Activated CD8-positive, alpha-beta memory T cell treated with anti-CD3 and anti-CD28 coated beads, Interleukin-2, amount 10 ng/mL, durations not matched to agents 7 days and 5 days (primary cell): ENCODE results near the gene RPS23. TPM values are rescaled to one million over a fixed set of nuclear protein-coding genes. Genes with fewer than 3 reads are reported as not detected.

Source experiments
- ATAC-seq: fragments of 150-1000 bp; cut with Tn5 transposase; one replicate; pipeline ENCODE4 v1.10.0; 2021; ENCODE audit warnings: moderate library complexity
- CTCF ChIA-PET: fragments of 350-600 bp; sonication (Branson Sonifier 250); formaldehyde crosslinking; loops from one replicate; lab custom pipeline; 2021; ENCODE audit warnings: antibody characterized with exemption; lab: Charles Lee
- DNase-seq: peaks from one replicate; pipeline ENCODE4 v3.0.0-alpha.2; 2020
- H3K27ac Mint-ChIP-seq: one replicate; pipeline ENCODE4 v1.8.0; 2021; ENCODE audit warnings: mild to moderate bottlenecking, mixed read lengths
- H3K27me3 Mint-ChIP-seq: one replicate; pipeline ENCODE4 v1.8.0; 2021; ENCODE audit warnings: mixed read lengths
- H3K36me3 Mint-ChIP-seq: one replicate; pipeline ENCODE4 v1.8.0; 2021; ENCODE audit warnings: mild to moderate bottlenecking, mixed read lengths
- H3K4me1 Mint-ChIP-seq: one replicate; pipeline ENCODE4 v1.8.0; 2021; ENCODE audit warnings: mixed read lengths
- H3K4me3 Mint-ChIP-seq: one replicate; pipeline ENCODE4 v1.8.0; 2021; ENCODE audit warnings: mild to moderate bottlenecking, moderate library complexity, mixed read lengths
- H3K9me3 Mint-ChIP-seq: one replicate; pipeline ENCODE4 v1.8.0; 2022; ENCODE audit warnings: low read depth, mixed read lengths
- total RNA-seq, 2 experiments: library from RNA; stranded (reverse); gene quantifications; one replicate each; pipeline ENCODE4 v1.2.3, GENCODE V29; 2021

Gene RPS23
- total RNA-seq, 2 experiments from 2014 or later = 1,489 to 1,768 TPM

DNA sequence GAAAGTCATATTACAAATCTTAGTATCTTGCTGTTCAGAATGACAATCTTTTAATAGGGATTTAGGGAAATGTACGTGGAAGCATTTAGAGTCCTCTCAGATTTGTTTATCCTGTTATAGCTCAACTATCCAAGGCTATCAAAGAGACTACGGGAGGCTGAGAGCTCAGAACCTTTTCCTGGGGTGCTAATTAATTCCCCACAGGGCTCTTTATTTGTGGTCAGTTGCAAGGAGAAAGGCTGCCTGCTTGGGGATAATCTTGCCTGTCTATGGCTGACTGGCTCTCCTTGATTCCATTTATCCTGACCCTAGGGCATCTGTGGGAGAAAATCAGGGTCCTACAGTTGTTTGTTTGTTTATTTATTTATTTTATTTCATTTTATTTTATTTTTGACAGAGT lies 28.0 kb upstream of the RPS23 start:
- ATAC-seq = no peak
- CTCF ChIA-PET = no interaction called here
- peaks cover 8% of the 10 kb centered on the region for H3K36me3 Mint-ChIP-seq
- no peaks in the 10 kb centered on the region for H3K9me3 Mint-ChIP-seq
- no peak for DNase-seq
- no peak overlapping the region for H3K27ac Mint-ChIP-seq
- no peak overlapping the region for H3K4me3 Mint-ChIP-seq
- H3K27me3 Mint-ChIP-seq = no peaks in the 10 kb centered on the region
- H3K4me1 Mint-ChIP-seq = no peaks in the 10 kb centered on the region

DNA sequence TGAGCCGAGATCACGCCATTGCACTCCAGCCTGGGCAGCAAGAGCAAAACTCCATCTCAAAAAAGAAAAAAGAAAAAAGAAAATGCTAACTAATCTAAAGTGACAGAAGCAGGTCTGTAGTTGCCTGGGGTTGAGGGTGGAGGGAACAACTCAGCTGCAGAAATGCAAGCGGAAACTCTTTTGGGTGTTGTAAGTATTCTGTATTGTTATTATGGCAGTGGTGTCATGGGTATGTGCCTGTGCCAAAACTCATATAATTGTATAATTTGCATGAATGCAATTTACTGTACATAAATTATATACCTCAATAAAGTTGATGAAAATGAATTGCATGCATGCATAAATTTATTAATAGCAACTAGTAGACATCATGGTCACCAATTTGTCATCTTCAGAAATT lies 23.0 kb upstream of the RPS23 start:
- ATAC-seq (no peak), DNase-seq (no peak)
- H3K27ac Mint-ChIP-seq = no peak overlapping the region
- no peak overlapping the region for H3K4me3 Mint-ChIP-seq
- no peaks in the 10 kb centered on the region for H3K9me3 Mint-ChIP-seq
- peaks cover 4% of the 10 kb centered on the region for H3K4me1 Mint-ChIP-seq
- H3K36me3 Mint-ChIP-seq = peaks cover 4% of the 10 kb centered on the region
- CTCF ChIA-PET = no interaction called here
- H3K27me3 Mint-ChIP-seq = no peaks in the 10 kb centered on the region

DNA sequence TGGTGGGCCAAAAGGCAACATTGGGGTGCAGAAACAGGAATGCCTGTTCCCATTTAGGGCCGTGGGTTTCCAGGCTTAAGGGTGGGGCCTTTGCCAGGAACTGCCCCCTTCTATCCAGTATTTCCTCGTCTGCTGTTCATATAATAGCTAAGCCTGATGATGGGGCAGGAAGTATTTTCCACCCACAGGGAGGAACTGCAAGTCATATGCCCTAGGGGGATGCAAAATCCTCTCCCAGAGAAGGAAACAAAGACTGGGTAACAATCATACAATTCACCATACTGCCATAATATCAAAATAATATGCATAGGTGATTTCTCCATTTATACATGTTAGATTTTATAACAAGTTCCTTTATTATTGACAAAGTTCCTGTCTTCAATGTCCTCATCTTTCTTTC lies 20.5 kb upstream of the RPS23 start:
- CTCF ChIA-PET = no interaction called here
- ATAC-seq (no peak), DNase-seq (no peak)
- Mint-ChIP-seq H3K36me3 (no peaks in the 10 kb centered on the region), H3K9me3 (no peaks in the 10 kb centered on the region), H3K27me3 (no peaks in the 10 kb centered on the region), H3K4me3 (no peak overlapping the region), H3K27ac (no peak overlapping the region), H3K4me1 (peaks cover 6% of the 10 kb centered on the region)

DNA sequence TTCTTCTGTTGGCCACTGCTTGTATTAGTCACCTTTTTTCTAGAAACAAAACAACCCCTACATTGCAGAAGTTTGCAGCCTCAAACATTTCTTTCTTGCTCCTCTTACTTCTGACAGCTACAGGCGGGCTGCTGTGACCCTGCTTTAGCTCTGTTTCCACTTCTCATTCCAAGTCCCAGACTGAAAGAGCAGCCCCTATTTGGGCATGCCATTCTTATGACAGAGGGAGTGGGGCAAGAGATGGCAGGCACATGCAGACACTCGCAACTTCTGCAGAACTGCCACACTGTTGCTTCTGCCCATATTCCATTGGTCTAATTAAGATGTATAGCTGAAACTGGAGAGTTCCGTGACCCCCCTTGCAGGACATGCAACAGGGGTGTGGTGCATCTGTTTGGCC lies 19.6 kb upstream of the RPS23 start:
- no peaks in the 10 kb centered on the region for H3K27me3 Mint-ChIP-seq
- CTCF ChIA-PET = no interaction called here
- no peak overlapping the region for H3K4me3 Mint-ChIP-seq
- H3K36me3 Mint-ChIP-seq = no peaks in the 10 kb centered on the region
- no peaks in the 10 kb centered on the region for H3K9me3 Mint-ChIP-seq
- DNase-seq (no peak), ATAC-seq (no peak)
- H3K4me1 Mint-ChIP-seq = peaks cover 6% of the 10 kb centered on the region
- H3K27ac Mint-ChIP-seq = no peak overlapping the region

DNA sequence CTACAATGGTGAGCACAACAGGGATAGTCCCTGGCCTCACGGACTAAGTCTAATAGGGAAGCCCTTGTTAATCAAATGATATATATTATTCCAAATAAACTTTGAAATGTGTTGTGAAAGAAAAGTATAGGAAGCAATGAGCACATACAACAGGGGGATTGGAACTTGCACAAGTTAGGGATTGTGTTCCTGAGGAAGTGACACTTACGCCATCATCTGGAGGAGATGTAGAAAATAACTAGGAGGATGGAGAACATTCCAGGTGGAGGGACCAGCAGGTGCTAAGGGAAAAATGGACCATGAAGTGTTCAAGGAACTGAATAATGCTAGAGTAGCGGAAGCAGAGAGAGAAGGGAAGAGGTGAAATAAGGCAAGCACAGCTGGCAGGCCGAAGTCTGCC lies 18.8 kb upstream of the RPS23 start:
- no peak overlapping the region for H3K4me3 Mint-ChIP-seq

DNA sequence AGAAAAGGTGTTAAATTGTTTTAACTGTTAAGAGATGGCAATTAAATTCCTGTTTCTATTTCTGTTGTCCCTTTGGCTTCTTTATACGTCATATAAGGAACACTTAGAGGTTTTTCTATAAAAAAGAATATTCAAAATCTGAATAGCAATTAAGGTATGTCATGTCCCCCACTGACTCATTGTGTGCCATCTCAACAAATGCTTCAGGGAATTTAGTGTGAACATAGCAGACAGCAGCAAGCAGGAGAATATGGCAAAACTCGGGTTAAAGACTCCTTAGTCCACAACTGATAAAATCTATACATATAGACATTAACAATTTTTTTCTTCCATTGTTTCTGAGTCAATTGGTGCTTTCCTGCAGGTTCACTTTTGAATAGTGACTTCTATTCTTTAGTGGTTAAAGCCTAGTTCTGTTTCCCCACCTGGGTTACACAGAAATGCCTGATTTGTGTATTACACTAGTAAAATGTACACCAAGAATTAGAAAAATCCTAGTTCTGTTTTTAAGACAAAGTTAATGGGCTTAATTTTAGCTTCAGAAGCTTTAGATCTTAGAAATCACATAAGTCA lies 17.9 kb upstream of the RPS23 start:
- Mint-ChIP-seq H3K4me1 (peaks cover 6% of the 10 kb centered on the region), H3K9me3 (no peaks in the 10 kb centered on the region), H3K4me3 (no peak overlapping the region), H3K36me3 (no peaks in the 10 kb centered on the region), H3K27me3 (no peaks in the 10 kb centered on the region), H3K27ac (no peak overlapping the region)
- CTCF ChIA-PET = no interaction called here
- ATAC-seq (no peak), DNase-seq (no peak)

More for the DNA sequence above, 18.8 kb upstream of the RPS23 start:
- ATAC-seq (no peak), DNase-seq (no peak)
- H3K36me3 Mint-ChIP-seq = no peaks in the 10 kb centered on the region
- H3K27ac Mint-ChIP-seq = no peak overlapping the region
- H3K27me3 Mint-ChIP-seq = no peaks in the 10 kb centered on the region
- no peaks in the 10 kb centered on the region for H3K9me3 Mint-ChIP-seq
- peaks cover 6% of the 10 kb centered on the region for H3K4me1 Mint-ChIP-seq
- CTCF ChIA-PET = no interaction called here

DNA sequence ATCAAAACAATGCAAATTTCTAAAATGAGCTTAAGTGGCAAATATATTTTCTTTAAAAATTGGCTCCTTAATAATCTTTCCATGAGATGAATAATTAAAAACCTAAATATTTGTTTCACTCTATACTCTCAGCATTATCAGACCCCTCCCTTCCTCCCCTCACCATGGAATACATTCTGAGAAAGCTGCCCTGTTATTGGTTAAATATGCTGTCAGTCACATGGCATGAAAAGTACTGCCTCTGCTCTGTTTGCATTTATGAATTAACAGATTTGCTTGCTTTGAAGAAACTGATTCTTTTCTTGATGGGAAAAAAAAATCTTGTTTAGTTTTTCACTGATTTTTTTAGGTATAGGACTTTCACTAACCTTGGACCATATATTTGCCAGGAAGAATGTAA lies 17.0 kb upstream of the RPS23 start:
- H3K9me3 Mint-ChIP-seq = no peaks in the 10 kb centered on the region
- CTCF ChIA-PET = no interaction called here
- ATAC-seq = no peak

DNA sequence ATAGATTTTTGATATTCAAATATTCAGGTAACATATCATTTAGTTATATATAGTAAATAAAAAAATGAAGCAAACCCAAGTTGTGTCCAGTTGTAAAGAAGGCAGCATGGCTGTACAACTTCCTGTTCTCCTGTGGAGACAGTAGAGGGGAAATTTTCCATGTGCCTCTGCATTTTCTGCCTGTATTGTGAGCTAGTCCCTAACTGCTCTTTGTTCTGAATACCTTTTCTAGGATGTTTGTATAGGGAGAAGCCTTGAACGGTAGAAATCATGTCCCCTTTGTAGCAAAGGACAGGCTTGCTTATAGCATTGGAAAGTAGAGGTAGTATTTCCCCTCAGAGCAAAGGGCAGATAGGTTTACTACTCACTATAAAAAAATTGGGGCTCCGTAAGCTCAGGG lies 13.3 kb upstream of the RPS23 start:
- ATAC-seq (no peak), DNase-seq (no peak)
- H3K36me3 Mint-ChIP-seq = no peaks in the 10 kb centered on the region

More for the DNA sequence above, 17.0 kb upstream of the RPS23 start:
- Mint-ChIP-seq H3K27ac (no peak overlapping the region), H3K4me1 (peaks cover 6% of the 10 kb centered on the region), H3K27me3 (no peaks in the 10 kb centered on the region), H3K4me3 (no peak overlapping the region), H3K36me3 (no peaks in the 10 kb centered on the region)
- DNase-seq = no peak

DNA sequence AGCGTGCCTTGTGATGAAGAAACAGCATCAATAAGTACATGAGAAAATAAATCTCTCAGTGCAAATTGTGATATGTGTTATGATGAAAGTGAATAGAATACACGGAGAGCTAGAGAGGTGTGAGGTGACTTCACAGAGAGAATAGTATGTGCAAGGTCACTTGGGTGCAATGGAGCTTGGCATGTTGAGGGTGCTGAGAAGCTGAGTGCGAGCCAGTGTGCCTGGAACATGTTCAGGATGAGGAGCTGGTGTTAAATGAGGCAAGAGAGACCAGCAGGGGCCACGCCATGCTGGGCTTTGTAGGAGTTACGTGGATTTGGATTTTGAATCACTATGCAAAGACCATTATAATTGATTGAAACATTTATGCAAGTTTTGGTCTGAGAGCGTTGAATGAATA lies 12.8 kb upstream of the RPS23 start:
- H3K36me3 Mint-ChIP-seq = no peaks in the 10 kb centered on the region
- DNase-seq (no peak), ATAC-seq (no peak)
- CTCF ChIA-PET = no interaction called here
- H3K27ac Mint-ChIP-seq = no peak overlapping the region
- no peaks in the 10 kb centered on the region for H3K9me3 Mint-ChIP-seq
- peaks cover 2% of the 10 kb centered on the region for H3K4me1 Mint-ChIP-seq
- no peaks in the 10 kb centered on the region for H3K27me3 Mint-ChIP-seq
- no peak overlapping the region for H3K4me3 Mint-ChIP-seq

More for the DNA sequence above, 13.3 kb upstream of the RPS23 start:
- CTCF ChIA-PET = interaction anchor here (1.4 kb wide), 1 partner anchor 34 kb away, joined by 4 read pairs; no protein-coding TSS in a partner anchor
- Mint-ChIP-seq H3K27ac (no peak overlapping the region), H3K4me3 (no peak overlapping the region), H3K4me1 (peaks cover 3% of the 10 kb centered on the region), H3K27me3 (no peaks in the 10 kb centered on the region), H3K9me3 (no peaks in the 10 kb centered on the region)

DNA sequence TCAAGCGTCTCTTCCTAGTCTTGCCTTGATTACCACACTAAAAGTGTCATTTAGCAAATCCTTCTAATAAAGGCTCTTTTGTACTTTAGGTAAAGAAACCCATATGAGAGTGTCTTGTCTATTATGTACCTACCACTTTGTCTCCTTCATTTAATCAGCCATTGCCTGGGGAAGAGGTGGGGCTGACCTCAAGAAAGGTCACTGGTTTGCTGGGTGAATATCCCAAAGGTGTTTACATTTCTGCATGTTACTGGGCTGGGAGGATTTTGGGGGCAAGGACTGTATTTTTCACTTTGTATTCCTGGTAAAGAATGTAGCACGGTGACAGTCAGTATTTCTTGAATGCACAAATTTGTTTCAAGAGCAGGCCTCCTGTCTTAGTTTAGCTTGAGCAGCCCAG lies 11.9 kb upstream of the RPS23 start:
- H3K9me3 Mint-ChIP-seq = no peaks in the 10 kb centered on the region
- H3K27me3 Mint-ChIP-seq = no peaks in the 10 kb centered on the region
- no peak overlapping the region for H3K4me3 Mint-ChIP-seq
- H3K27ac Mint-ChIP-seq = no peak overlapping the region
- CTCF ChIA-PET = no interaction called here
- H3K4me1 Mint-ChIP-seq = no peaks in the 10 kb centered on the region
- no peak for ATAC-seq
- DNase-seq = no peak
- H3K36me3 Mint-ChIP-seq = no peaks in the 10 kb centered on the region

DNA sequence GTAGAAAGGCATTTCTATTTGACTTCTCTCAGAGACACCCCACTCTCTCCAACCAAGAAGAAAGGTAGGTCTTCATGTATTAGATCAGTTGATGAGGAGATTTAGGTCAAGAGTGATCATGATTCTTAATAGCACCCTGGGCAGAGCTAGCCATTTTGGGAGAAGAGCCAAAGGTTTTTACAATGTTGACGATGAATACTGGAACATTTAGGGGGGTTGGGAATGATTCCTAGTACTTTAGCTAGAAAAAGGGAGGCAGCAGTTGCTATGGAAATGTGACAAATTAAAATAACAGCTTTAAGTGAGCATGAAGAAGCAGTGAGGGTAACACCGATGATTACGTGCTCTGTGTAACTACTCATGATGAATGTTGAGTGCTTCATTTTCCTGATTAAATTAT lies 9.5 kb upstream of the RPS23 start:
- no peaks in the 10 kb centered on the region for H3K4me1 Mint-ChIP-seq
- no peak overlapping the region for H3K4me3 Mint-ChIP-seq
- DNase-seq (no peak), ATAC-seq (no peak)
- H3K27ac Mint-ChIP-seq = no peak overlapping the region
- H3K27me3 Mint-ChIP-seq = no peaks in the 10 kb centered on the region
- CTCF ChIA-PET = no interaction called here
- H3K9me3 Mint-ChIP-seq = no peaks in the 10 kb centered on the region
- no peaks in the 10 kb centered on the region for H3K36me3 Mint-ChIP-seq

DNA sequence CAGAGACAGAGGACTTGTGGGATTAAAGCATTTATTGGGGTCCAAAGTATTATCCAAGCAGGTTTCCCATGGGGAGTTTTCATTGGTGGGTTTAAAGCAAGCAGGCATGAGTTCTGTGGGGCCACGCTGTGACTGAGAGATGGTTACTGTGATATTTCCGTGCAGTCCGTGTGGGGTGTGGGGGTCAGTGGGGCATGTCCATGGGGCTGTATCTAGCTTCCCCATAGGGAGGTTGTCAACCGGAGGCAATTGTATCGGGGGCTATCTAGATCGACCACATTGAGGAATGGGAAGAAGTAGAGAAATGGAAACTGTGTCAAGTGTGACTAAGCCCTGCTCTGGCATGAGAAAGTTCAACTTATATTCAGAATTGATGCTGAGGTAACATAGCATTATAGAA lies 7.1 kb upstream of the RPS23 start:
- Mint-ChIP-seq H3K27me3 (no peaks in the 10 kb centered on the region), H3K27ac (no peak overlapping the region), H3K36me3 (peaks cover 3% of the 10 kb centered on the region), H3K4me3 (no peak overlapping the region), H3K4me1 (peaks cover 13% of the 10 kb centered on the region), H3K9me3 (no peaks in the 10 kb centered on the region)
- no peak for ATAC-seq
- CTCF ChIA-PET = no interaction called here
- DNase-seq = no peak

DNA sequence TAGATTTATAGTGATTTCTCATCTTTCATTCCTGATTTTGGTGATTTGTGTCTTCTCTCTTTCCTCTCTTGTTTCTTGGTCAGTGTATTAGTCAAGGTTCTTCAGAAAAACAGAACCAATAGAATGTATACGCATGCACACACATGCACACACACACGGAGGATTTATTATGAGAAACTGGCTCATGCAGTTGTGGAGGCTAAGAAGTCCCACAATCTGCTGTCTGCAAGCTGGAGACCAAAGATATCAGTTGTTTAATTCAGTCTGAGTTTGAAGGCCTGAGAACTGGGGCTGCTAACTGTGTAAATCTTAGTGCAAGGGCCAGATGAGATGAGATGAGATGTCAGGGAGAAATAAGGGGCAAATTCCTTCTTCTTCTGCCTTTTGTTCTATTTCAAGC lies 5.7 kb upstream of the RPS23 start:
- no peak overlapping the region for H3K4me3 Mint-ChIP-seq
- H3K27ac Mint-ChIP-seq = no peak overlapping the region
- CTCF ChIA-PET = interaction anchor here (0.9 kb wide), 1 partner anchor 28 kb away, joined by 4 read pairs; no protein-coding TSS in a partner anchor
- peaks cover 25% of the 10 kb centered on the region for H3K4me1 Mint-ChIP-seq
- no peak for ATAC-seq
- no peaks in the 10 kb centered on the region for H3K9me3 Mint-ChIP-seq
- DNase-seq = no peak
- peaks cover 4% of the 10 kb centered on the region for H3K36me3 Mint-ChIP-seq
- no peaks in the 10 kb centered on the region for H3K27me3 Mint-ChIP-seq

DNA sequence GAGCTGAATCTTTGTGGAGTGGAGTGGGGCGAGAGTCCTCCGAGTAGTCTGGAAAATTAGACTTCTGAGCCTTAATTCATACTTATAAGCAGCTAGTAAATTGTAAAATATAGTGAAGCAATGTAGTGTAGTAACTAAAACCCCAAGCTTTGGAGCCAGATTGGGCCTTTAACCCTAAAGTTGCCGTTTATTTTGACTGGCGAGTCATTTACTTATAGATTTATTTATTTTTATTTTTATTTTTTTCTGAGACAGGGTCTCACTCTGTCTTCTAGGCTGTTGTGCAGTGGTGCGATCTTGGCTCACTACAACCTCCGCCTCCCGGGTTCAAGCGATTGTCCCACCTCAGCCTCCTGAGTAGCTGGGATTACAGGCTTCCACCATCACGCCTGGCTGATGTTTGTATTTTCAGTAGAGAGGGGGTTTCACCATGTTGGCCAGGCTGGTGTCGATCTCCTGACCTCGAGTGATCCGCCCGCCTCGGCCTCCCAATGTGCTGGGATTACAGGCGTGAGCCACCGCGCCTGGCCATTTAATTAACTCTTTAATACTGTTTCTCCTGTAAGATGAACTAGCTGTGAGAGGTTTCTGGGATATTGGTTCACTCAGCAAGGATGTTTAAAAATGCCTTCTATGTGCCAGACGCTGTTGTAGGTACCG lies 687 bp upstream of the RPS23 start:
- peak overlapping the region; percentile 97 for H3K27ac Mint-ChIP-seq
- peaks cover 40% of the 10 kb centered on the region for H3K36me3 Mint-ChIP-seq
- DNase-seq = no peak
- no peaks in the 10 kb centered on the region for H3K27me3 Mint-ChIP-seq
- no peaks in the 10 kb centered on the region for H3K9me3 Mint-ChIP-seq
- peak overlapping the region; percentile 86 for H3K4me3 Mint-ChIP-seq
- no peak for ATAC-seq
- H3K4me1 Mint-ChIP-seq = peaks cover 45% of the 10 kb centered on the region
- CTCF ChIA-PET = interaction anchor here (1.0 kb wide), 1 partner anchor 20 kb away, joined by 4 read pairs; no protein-coding TSS in a partner anchor
